Ascending aorta (tissue), 2 donors: Measurements from ENCODE around the gene DNAJC8. TPM values are rescaled to one million over a fixed set of nuclear protein-coding genes. Genes with fewer than 3 reads are reported as not detected.

Source experiments
- DNase-seq, 2 donors: peaks; one replicate each; pipeline ENCODE4 v3.0.0-alpha.2; 2019; ENCODE audit warnings: low spot score in 2 of 2
- H3K27ac ChIP-seq, 2 donors: fragments of 200-600 bp; sonication (generic); one replicate each; pipeline ENCODE4 v1.5.1; 2016 to 2017; ENCODE audit warnings: mild to moderate bottlenecking in 1 of 2
- H3K27me3 ChIP-seq: fragments of 200-600 bp; sonication (generic); one replicate; pipeline ENCODE4 v1.5.1; 2017
- H3K36me3 ChIP-seq, 2 donors: fragments of 200-600 bp; sonication (generic); one replicate each; pipeline ENCODE4 v1.5.1; 2016
- H3K4me1 ChIP-seq, 2 donors: fragments of 200-600 bp; sonication (generic); one replicate each; pipeline ENCODE4 v1.5.1; 2016 to 2017; ENCODE audit warnings: mild to moderate bottlenecking in 1 of 2
- H3K4me3 ChIP-seq, 2 donors: fragments of 200-600 bp; sonication (generic); one replicate each; pipeline ENCODE4 v1.5.1; 2016 to 2017; ENCODE audit warnings: mild to moderate bottlenecking in 1 of 2
- H3K9me3 ChIP-seq, 2 donors: fragments of 200-600 bp; sonication (generic); one replicate each; pipeline ENCODE4 v1.5.1; 2016
- intact Hi-C: fragments of 100-400 bp; cut with DNase I; formaldehyde crosslinking; loops from one replicate; pipeline ENCODE4 v1.15.1; 2023
- total RNA-seq: library from RNA; depleted of rRNA; stranded (reverse); fragments of >200 nt; gene quantifications from one replicate; pipeline ENCODE4 v1.1.0, GENCODE V29; 2016
- TF ChIP-seq, protein P1 (sequence below), 3 experiments: fragments of 200-600 bp in 2 of 3; fragments of 450-650 bp in 1 of 3; sonication (generic) in 2 of 3; IDR thresholded peaks; one replicate each; pipeline ENCODE4 v1.5.1; 2016 to 2019; ENCODE audit warnings: antibody characterized with exemption in 3 of 3, mild to moderate bottlenecking in 1 of 3, moderate library complexity in 1 of 3

DNAJC8 gene
- total RNA-seq, 1 donor from 2014 or later, result 65.2 TPM

DNA sequence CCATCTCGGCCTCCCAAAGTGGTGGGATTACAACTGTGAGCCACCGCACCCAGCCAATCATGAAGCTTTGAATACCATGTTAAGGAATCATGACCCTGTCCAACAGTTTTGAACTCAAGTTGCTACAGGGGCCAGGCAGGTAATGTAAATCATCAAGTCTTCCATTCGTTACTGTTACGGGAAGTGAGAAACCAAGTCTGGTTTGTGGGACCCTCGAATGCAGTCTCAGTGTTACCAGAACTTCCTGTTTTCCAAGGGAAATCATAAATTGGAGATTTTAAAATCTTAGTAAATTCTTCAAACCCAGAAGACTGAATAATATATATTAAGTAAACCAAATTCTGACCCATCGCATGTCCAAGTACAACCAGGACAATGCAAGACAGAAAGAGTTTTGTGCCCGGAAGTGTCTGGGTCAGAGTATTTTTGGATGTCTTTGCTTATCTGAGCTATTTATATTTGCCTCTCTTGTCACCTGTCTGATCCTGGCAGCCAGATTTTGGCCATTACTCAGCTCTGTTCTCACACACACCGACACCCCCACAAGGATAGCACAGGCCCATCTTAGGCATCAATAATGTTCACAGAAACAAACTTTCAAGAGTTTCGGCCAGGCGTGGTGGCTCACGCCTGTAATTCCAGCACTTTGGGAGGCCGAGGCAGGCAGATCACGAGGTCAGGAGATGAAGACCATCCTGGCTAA lies 11.9 kb upstream of the DNAJC8 start:
- peaks cover 14 to 26% of the 10 kb centered on the region in 2 donors for H3K4me1 ChIP-seq
- H3K36me3 ChIP-seq, result no peaks in the 10 kb centered on the region
- H3K27ac ChIP-seq, result no peak overlapping the region
- no peaks in the 10 kb centered on the region for H3K9me3 ChIP-seq
- DNase-seq, result peak in 1 of 2 donors; percentile 50
- intact Hi-C loops, result loop anchor here (5.0 to 10.0 kb wide), 2 partner anchors 190 to 263 kb away; partner anchors contain the start of gene RCC1
- no peaks in the 10 kb centered on the region for H3K27me3 ChIP-seq
- no peak overlapping the region for H3K4me3 ChIP-seq
- TF ChIP-seq, protein P1, sequence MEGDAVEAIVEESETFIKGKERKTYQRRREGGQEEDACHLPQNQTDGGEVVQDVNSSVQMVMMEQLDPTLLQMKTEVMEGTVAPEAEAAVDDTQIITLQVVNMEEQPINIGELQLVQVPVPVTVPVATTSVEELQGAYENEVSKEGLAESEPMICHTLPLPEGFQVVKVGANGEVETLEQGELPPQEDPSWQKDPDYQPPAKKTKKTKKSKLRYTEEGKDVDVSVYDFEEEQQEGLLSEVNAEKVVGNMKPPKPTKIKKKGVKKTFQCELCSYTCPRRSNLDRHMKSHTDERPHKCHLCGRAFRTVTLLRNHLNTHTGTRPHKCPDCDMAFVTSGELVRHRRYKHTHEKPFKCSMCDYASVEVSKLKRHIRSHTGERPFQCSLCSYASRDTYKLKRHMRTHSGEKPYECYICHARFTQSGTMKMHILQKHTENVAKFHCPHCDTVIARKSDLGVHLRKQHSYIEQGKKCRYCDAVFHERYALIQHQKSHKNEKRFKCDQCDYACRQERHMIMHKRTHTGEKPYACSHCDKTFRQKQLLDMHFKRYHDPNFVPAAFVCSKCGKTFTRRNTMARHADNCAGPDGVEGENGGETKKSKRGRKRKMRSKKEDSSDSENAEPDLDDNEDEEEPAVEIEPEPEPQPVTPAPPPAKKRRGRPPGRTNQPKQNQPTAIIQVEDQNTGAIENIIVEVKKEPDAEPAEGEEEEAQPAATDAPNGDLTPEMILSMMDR (IDR thresholded peaks at IDR 0.05), result no peak

DNA sequence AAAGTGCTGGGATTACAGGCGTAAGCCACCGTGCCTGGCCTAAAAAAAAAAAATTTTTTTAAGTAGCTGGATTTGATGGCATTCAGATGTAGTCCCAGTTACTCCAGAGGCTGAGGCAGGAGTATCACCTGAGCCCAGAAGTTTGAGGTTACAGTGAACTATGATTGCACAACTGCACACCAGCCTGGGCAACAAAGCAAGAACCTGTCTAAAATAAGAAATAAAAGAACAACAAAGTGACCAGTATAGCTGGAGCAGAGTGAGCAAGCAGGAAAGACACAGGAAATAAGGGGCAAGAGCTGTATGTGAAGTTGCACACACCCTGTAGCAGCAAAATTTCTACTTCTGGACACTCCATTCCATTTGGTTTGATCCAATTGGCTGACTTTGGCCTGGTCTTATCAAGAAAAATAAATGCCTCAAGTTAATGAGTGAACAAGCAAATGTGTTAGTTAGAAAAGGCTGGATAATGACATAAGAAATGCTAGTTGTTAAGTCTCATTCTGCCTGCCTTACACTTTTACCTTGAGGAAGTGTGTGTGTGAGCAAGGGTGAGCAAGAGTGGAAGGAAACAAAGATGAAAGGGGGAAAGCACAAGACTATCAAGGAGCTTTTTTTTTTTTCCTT lies 11.0 kb upstream of the DNAJC8 start:
- Histone ChIP-seq H3K27ac (no peak overlapping the region), H3K36me3 (no peaks in the 10 kb centered on the region), H3K27me3 (no peaks in the 10 kb centered on the region), H3K4me3 (no peak overlapping the region), H3K4me1 (peaks cover 9 to 19% of the 10 kb centered on the region in 2 donors), H3K9me3 (no peaks in the 10 kb centered on the region)
- no peak for DNase-seq
- TF ChIP-seq, protein P1 (IDR thresholded peaks at IDR 0.05), result no peak
- intact Hi-C loops, result loop anchor here (10.0 kb wide), 1 partner anchor 191 kb away; no protein-coding TSS in a partner anchor

DNA sequence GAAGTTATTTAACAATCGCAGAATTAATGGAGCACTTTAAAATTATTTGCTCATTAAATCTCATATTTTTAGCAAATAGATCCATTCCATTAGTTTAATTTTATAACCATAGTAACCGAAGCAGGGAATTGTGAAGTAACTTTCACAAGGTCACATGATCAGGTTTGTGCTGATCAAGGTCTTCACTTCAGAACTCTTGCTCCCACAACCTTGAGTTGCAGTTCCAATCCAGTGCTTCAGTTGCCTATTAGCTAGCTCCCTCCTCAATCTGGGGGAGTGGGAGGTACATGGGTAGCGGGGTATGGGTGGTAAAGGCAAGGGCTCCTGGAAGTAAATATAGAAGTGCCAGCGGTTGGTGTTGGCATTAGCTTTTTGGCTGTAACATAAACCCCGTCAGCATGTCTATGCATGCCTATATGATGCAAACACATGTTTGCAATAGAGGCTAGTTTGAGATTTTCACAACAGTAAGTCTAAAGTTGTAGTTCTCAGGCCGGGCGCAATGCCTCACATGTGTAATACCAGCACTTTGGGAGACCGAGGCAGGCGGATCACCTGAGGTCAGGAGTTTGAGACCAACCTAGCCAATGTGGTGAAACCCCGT lies 8.9 kb upstream of the DNAJC8 start:
- intact Hi-C loops, result loop anchor here (10.0 kb wide), 1 partner anchor 193 kb away; no protein-coding TSS in a partner anchor
- H3K27ac ChIP-seq, result no peak overlapping the region

DNA sequence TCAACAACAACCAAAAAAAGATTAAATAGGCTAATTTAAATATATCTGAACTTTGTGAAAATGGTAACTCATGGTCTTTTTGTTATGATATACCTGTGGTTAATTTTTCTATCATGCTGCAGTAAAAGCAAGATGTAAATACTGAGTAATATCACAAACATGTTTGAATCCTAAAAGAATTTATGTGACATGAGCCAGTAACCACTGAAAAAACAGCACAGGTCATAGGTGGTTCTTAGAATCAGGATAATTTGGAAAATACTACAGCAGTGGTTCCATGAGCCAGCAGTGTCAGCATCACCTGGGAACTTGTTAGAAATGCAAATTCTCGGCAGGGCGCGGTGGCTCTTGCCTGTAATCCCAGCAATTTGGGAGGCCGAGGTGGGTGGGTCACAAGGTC lies 7.2 kb upstream of the DNAJC8 start:
- H3K9me3 ChIP-seq, result no peaks in the 10 kb centered on the region
- no peak overlapping the region for H3K27ac ChIP-seq
- TF ChIP-seq, protein P1 (IDR thresholded peaks at IDR 0.05), result no peak
- no peak overlapping the region for H3K4me3 ChIP-seq
- intact Hi-C loops, result loop anchor here (10.0 kb wide), 1 partner anchor 195 kb away; no protein-coding TSS in a partner anchor
- no peaks in the 10 kb centered on the region for H3K27me3 ChIP-seq
- no peak for DNase-seq
- H3K4me1 ChIP-seq, result peaks cover 5 to 13% of the 10 kb centered on the region in 2 donors
- H3K36me3 ChIP-seq, result no peaks in the 10 kb centered on the region

More for the DNA sequence above, 8.9 kb upstream of the DNAJC8 start:
- Histone ChIP-seq H3K4me3 (no peak overlapping the region), H3K27me3 (no peaks in the 10 kb centered on the region), H3K9me3 (no peaks in the 10 kb centered on the region), H3K4me1 (peaks cover 4 to 17% of the 10 kb centered on the region in 2 donors), H3K36me3 (no peaks in the 10 kb centered on the region)
- TF ChIP-seq, protein P1 (IDR thresholded peaks at IDR 0.05), result no peak
- DNase-seq, result no peak

DNA sequence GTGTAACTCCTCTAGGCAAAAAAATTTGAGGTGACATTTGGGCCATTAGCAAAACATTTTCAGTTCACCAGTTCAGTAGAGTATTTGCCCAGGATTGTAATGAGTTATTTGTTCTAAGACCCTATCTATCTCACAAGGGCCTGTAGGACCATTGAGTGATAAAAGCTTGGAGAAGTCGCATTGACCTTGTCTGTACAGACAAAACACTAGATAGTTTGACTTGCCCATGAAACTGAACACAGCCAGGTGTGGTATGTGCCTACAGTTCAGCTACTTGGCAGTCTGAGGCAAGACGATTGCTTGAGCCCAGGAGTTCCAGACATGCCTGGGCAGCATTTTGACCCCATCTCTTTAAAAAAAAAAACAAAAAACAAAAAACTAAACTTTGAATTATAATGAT lies 6.2 kb upstream of the DNAJC8 start:
- Histone ChIP-seq H3K27ac (no peak overlapping the region), H3K36me3 (no peaks in the 10 kb centered on the region), H3K4me1 (peaks cover 5 to 13% of the 10 kb centered on the region in 2 donors), H3K27me3 (no peaks in the 10 kb centered on the region), H3K4me3 (no peak overlapping the region), H3K9me3 (no peaks in the 10 kb centered on the region)
- intact Hi-C loops, result loop anchor here (5.0 to 10.0 kb wide), 2 partner anchors 406 to 883 kb away; partner anchors contain the start of genes RNU11, TAF12 and TMEM200B
- DNase-seq, result no peak
- TF ChIP-seq, protein P1 (IDR thresholded peaks at IDR 0.05), result no peak
